HG02798 (cell line): ENCODE measurements around the gene ATP5F1E.
"Not testable (repeated sequence)": the region's sequence is repeated elsewhere in the genome, so short reads cannot be mapped to it uniquely, and the experiment has no call there.

Source experiments
- ATAC-seq: cut with Tn5 transposase; IDR thresholded peaks from one replicate; pipeline ENCODE4 v1.9.1; 2021; ENCODE audit warnings: mild to moderate bottlenecking; ENCODE audit not compliant: unreplicated experiment, poor library complexity

Gene ATP5F1E

GRCh38 chr20:59044295-59044694, 12.2 kb upstream of the ATP5F1E start:
- ATAC-seq = no peak

GRCh38 chr20:59043698-59044097, 11.6 kb upstream of the ATP5F1E start:
- ATAC-seq = no peak

- ATAC-seq = peak; percentile 96
Measured at GRCh38 chr20:59042796-59043631, 10.9 kb upstream of the ATP5F1E start.

GRCh38 chr20:59042151-59042795, 10.1 kb upstream of the ATP5F1E start, which contains the start of gene PRELID3B:
TSS of gene PRELID3B (minus strand) at chr20:59042786. CDS start at chr20:59042730, 56 bp downstream.
- ATAC-seq = peak; percentile 33

- ATAC-seq = not testable (repeated sequence)
Measured at GRCh38 chr20:59041487-59041886, 9.4 kb upstream of the ATP5F1E start.

- no peak for ATAC-seq
Measured at GRCh38 chr20:59040667-59041066, 8.5 kb upstream of the ATP5F1E start.

- no peak for ATAC-seq
Measured at GRCh38 chr20:59039233-59039632, 7.1 kb upstream of the ATP5F1E start.

- no peak for ATAC-seq
Measured at GRCh38 chr20:59037386-59037785, 5.3 kb upstream of the ATP5F1E start.

GRCh38 chr20:59035381-59035780, 3.2 kb upstream of the ATP5F1E start:
- no peak for ATAC-seq

GRCh38 chr20:59033616-59034165, 1.6 kb upstream of the ATP5F1E start:
- no peak for ATAC-seq

GRCh38 chr20:59033093-59033492, 958 bp upstream of the ATP5F1E start:
- no peak for ATAC-seq

- no peak for ATAC-seq
Measured at GRCh38 chr20:59032713-59033059, 551 bp upstream of the ATP5F1E start.

- no peak for ATAC-seq
Measured at GRCh38 chr20:59031564-59032022, 542 bp downstream of the ATP5F1E start.

GRCh38 chr20:59030911-59031563, 1.1 kb downstream of the ATP5F1E start:
- ATAC-seq = no peak

- ATAC-seq = no peak
Measured at GRCh38 chr20:59028812-59029211, 3.3 kb downstream of the ATP5F1E start.

GRCh38 chr20:59027741-59028320, 4.3 kb downstream of the ATP5F1E start:
- ATAC-seq = no peak

GRCh38 chr20:59026904-59027740, 5.0 kb downstream of the ATP5F1E start:
- ATAC-seq = no peak

GRCh38 chr20:59025511-59025910, 6.6 kb downstream of the ATP5F1E start:
- no peak for ATAC-seq

- no peak for ATAC-seq
Measured at GRCh38 chr20:59025086-59025485, 7.0 kb downstream of the ATP5F1E start.

GRCh38 chr20:59024111-59024530, 8.0 kb downstream of the ATP5F1E start:
- ATAC-seq = no peak
